ENCODE data around the gene KIF3B.
"Not testable (repeated sequence)": the region's sequence is repeated elsewhere in the genome, so short reads cannot be mapped to it uniquely, and the experiment has no call there.

KIF3B gene

DNA sequence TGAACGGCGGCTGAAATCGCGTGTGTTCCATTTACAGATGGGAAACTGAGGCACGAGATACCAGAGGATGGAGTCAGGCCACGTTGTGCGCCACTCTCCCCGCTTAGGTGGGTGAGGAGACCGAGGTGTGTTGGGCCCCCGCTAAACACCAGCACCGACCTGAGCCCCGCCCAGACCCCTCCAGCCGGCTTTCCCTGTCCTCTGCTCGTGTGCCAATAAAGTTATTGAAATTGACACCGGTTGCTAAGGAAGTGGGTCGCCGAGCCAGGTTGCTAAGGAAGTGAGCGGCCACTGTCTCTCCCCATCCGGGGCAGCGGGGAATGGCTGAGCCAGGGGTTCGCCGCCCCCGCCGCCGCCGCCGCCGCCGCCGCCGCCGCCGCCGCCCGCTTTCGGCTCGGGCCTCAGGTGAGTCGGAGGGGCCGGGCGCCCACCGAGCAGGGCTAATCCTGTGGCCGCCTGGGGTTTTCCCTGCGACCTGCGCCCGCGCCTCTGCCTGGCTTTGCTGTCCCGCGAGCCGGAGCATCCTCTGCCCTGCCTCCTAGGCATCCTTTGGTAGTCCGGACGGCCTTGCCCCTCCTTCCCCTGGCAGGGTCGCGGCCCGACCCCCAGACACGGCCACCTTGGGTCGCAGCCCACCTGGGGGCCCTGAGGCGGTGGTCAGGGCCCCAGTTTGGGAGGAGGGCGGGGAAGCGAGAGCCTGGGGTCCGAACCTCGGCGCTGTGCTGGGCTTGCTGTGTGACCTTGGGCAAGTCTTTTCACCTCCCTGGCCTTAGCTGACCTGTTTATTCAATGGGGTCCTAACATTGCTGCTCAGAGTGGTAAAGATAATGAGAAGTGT is at the start of gene KIF3B:
Gene KIF3B (plus strand): TSS at position 291 of the 838 bp plus-strand sequence. CDS start 32,127 bp downstream, outside the sequence.
- peak; percentile 89 for DNase-seq

DNA sequence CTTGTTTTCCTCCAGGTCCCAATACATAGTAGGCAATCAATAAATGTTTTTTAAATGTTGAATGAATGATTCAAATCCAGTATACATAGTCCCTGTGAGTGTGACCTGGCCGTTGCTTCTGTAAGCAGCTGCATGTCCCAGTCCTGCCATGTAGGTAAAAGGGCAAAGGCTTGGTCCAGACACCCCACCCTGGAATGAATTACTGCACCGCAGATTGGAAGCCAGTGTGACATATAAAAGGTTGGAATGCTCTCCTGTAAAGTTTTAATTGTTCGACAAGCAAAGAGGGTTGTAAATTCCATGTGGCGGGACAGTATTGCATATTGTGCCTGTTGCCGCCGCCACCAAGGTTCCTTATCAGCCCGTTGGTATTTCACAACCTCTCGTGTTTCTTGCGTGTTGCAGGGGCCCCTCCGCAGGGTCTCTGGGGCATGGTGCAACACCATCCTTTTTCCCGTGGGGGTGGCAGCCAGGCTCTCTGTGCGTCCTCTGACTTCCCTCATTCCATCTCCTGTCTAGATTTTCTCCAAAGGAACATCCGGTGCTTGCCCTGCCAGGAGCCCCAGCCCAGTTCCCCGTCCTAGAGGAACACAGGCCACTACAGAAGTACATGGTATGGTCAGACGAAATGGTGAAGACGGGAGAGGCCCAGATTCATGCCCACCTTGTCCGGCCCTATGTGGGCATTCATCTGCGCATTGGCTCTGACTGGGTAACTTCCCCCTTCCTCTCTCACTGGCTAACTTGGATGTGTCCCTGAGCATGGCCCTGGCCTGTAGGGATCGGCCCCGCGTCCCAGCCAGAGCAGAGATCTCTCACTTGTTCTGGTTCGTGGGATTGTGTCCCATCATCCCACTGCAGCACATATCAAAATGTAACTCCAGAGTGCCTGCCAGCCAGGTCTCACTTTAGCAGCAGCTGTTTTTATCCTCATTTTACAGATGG is 49.4 kb upstream of the KIF3B start:
- no peak for DNase-seq

DNA sequence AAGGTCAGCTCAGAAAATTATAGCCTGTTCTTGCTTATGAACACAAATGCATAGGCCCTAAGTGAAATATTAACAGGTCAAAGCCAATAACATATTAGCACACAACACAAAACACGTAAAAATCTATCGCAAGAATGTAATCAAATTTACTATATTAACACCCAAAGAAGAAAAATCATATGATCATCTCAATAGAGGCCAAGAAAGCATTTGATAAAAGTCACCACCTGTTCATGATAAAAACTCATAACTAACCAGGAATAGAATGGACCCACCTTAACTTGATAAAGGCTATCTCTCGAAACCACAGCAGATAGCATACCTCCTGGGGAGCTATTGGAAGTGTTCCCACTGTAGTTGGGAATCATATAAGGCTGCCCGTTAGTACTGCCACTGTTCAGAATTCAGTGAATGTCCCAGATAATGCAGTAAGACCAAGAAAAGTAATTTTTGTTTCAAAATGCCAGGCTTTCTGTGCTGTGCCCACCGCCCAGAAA is 48.2 kb upstream of the KIF3B start:
- no peak for DNase-seq

DNA sequence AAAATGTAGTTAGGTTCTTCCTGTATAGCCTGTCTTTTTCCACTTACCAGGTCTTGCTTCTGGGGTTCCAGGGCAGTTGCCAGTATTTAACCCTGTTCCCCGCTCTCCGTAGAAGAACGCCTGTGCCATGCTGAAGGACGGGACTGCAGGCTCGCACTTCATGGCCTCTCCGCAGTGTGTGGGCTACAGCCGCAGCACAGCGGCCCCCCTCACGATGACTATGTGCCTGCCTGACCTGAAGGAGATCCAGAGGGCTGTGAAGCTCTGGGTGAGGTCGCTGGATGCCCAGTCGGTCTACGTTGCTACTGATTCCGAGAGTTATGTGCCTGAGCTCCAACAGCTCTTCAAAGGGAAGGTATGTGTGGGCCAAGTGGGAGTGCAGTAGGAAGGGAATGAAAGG is 46.7 kb upstream of the KIF3B start:
- DNase-seq = no peak

DNA sequence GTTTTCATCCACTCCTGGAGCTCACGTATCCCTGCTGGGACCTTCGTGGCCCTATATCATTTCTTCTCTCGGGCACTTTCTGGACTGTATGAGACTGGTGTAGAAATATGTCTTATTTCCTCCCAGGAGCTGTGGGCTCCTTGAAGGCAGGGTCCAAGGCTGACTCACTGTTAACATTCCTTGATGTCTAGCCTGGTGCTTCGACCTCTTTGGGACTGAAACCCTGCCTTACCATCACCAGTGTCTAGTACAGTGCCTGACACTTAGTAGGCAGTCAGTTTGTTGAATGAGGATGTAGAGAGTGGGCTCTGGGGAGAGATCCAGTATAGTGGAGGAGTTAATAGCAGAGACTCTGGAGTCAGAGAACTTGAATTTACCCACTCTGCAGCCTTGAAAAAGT is 46.2 kb upstream of the KIF3B start:
- no peak for DNase-seq

DNA sequence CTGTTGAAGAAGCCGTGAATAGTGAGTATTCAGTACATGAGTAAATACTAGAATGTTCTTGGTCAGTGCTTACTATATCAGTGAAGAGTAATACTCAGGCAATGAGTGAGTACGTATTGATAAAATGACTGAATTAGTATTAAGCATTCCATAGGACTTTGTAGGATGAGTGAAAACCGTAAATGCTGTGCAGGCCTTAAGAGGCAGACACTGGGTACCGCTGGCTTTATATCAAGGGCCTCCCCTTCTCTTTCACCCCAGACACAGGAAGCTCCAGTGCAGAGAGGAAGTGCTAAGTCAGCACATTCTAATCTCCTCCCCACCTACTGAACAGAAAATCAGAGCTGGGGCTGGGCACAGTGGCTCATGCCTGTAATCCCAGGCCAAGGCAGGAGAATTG is 45.6 kb upstream of the KIF3B start:
- no peak for DNase-seq

DNA sequence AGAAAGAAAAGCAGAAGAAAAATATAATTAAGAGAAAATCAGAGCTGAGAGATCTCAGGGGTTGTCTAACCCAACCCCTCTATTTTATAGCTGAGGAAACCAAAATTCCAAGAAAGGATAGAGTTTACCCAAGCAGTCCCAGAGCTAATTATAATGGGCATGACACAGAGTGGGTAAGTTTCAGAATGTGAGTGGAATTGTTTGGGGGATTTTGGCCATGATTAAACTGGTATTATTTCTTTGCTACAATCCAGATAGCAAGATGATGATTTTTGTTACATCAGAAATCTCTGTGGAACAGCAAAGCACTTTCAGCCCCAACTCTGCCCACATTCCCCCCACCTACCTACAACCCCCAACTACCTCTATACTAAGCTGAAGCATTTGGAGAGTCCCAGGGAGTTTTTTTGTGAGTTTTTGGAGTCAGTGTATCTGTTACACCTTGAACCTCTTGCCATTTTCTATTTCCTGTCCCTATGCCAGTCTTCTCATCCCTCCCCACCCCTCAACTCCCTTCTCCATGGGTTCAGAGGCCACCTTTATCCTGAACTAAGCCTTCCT is 45.0 kb upstream of the KIF3B start:
- DNase-seq = no peak

DNA sequence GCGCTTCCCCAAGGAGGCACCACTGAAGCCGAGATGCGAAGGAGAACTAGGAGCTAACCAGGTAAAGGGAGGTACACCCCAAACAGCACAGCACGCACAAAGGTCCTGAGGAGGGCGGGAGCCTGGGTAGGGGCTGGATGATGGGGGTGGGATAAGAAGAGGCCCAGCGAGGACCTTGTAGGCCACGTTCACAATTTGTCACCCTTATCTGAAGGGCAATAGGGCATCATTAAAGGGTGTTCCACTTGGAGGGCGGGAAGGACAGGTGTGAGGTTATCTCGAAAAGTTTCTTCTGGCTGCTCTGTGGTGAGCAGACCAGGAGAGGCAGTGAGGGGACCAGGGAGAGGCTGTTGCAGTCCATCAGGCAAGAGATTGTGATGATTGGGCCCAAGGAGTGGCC is 44.2 kb upstream of the KIF3B start:
- DNase-seq = no peak

DNA sequence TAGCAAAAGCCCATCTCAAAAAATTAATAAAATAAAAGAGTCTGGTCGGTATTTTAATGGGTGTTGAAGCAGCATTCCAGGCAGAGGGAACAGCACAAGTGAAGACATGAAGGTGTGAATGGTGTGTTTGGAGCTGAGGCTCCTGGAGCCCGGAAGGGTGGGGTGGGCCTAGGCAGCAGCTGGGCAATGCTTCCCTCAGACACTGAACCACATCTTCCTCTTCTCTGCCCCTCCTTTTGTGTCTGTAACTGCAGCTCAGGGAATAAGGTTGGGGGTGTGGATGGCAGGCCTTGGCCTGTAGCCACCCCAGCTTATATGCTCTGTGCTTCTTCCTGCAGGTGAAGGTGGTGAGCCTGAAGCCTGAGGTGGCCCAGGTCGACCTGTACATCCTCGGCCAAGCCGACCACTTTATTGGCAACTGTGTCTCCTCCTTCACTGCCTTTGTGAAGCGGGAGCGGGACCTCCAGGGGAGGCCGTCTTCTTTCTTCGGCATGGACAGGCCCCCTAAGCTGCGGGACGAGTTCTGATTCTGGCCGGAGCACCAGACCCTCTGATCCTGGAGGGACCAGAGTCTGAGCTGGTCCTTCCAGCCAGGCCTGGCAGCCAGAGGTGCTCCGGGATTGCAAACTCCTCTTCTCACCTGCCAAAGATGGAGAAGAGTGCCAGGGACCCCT is 43.2 kb upstream of the KIF3B start:
- DNase-seq = no peak

DNA sequence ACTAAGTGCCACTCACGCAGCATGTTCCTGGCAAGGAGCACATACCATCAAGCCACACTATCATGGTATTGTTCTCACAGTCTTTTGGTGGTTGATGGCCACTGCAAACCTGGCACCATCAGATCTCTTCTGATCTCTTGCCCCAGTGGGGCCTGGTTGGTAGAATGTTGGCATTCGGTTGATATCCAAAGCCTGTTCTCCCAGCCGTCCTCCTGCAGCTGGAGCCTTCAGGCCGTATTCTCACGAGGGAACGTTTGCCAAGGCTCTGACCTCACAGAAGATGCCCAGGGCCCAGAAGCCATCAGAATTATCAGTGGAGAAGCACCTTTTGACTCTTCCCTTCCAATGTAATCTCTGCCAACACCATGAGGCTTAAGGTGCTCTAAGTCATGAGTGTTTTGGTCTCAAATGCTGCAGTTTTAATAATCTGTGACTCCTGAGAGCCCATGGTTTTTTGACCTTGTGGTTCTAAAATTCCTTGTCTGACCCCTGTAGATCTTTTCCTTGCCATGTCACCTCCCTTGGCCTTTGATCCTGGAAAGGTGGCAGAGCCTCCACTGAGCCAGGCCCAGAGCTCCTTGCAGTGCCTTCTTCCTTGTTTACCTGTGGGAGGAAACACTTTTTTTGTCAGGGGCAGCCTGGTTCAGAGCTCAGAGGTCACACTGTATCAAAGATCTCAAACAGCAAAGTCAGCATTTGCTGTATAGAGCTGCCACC is 42.0 kb upstream of the KIF3B start:
- DNase-seq = no peak

DNA sequence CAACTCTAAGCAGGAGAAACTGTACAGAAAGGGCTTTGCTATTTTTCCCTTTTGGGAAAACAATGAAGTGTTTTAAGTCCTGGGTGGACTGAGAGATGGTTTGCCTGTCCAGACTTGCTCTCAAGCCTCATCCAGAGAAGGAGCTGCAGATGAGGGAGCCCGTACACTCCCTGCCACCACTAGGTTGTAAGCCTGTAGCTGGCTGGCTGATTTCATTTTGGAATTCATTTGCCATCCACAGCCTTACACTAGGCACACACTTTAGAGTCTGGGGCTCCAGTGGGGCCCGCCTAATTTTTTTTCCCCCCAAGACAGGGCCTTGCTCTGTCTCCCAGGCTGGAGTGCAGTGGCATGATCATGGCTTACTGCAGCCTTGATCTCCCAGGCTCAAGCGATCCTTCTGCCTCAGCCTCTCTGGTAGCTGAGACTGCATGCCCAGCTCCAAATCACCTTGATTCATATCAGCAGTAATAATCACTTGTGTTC is 41.4 kb upstream of the KIF3B start:
- DNase-seq = no peak

DNA sequence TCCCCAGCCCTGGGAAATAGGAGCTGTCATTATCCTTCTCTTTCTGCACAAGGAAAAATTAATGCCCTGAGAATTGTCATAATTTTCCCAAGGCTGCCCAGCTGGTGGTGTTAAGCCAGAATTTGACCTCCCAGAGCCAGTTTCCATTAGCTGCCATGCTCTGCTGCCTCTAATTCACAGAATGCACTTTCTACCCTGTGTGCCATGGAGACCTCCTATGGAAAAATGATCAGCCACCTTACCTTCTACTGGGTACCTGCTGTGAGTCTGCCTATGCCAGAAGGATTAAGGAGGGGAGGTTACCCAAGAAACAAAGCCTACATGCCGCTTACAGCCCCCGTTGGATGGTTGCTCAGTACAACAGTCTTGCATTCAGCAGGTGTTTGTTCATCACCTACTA is 40.6 kb upstream of the KIF3B start:
- no peak for DNase-seq

DNA sequence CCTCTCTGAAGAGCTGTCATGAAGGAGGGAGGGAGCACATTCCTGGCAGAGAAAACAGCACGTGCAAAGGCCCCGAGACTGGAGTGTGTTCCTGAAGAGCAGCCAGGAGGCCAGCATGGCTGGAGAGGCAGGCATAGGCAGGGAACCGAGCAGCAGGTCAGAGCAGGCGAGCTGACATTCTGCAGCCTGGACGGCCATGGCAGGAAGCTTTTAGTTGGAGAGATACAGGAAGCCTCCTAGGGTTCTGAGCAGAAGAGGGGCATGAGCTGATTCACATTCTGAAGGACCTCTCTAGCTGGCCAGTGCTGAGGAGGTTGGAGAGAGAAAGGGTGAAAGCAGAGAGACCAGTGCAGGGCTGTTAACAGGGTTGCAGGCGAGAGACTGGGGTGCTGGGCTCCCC is 40.0 kb upstream of the KIF3B start:
- DNase-seq = no peak

DNA sequence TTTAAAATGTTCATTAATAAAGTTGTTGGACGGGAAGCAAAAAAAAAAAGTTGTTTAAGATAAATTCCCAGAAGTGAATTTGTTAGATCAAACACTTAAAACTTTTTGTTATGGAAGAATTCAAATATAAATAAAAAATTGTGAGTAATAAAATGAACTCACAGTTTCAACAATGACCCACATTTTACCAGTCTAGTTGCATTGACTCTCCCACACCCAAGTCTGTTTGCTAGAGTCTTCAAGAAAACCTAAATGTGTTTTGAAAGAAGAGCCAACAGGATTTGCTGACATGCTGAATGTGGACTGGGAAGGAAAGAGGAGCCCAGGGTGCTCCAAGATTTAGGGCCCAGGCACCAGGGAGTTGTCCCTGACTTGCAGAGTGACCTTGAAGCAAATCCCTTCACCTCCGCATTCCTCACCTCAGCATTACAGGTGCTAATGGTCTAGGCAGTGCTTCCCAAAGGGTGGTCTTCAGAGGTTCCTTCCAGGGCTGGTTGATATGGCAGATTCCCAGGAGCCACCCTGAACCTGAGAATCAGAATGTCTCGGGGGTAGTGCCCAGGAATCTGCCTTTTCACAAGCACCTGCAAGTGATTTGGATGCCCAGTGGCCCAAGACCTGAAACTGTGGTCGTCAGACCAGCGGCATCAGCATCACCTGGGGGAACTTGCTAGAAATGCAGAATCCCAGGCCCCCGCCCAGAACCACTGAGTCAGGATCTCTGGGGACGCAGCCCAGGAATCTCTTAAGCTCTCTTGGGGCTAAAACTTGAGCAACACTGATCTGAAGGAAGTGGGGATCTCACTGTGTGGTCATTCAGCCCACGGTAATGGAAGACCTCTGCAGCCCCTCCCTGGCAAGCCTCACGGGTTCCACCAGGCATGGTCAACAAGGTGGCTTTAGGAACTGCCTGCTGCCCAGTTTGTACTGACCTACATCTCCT is 38.7 kb upstream of the KIF3B start:
- DNase-seq = no peak

DNA sequence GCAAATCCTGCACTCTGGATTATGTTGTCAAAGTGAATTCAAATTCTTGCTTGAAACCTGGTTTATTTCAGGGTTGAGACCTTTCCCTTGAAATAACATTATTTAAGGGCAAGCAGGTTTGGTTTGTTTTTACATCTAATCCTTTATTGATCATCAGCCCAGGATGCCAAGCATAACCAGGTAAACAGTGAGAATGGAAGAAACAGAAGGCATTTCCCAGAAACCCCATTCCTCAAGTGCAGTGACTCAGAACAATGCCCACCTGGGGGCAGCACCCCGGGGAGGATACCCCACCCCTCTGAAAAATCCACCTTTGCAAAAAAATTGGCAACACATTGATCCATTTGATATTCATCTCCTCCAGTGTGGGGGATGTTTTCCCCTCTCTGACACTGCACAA is 37.2 kb upstream of the KIF3B start:
- DNase-seq = no peak

DNA sequence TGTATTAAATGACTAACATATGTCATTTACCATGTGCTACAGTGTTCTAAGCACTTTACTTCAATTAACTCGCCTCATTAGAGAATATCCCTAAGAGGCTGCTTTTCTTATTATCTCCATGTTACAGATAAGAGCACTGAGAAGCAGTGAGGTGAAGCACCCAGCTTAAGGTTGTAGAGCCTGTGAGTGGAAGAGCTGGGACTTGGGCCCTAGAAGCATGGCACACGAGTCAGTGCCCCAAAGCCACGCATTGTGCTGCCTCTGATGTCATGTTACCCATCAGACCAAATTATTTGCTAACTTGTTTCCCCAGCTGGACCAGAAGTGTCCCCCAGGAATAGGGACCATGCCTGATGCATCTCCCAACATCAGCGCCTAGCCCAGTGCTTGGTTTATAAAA is 35.6 kb upstream of the KIF3B start:
- no peak for DNase-seq

DNA sequence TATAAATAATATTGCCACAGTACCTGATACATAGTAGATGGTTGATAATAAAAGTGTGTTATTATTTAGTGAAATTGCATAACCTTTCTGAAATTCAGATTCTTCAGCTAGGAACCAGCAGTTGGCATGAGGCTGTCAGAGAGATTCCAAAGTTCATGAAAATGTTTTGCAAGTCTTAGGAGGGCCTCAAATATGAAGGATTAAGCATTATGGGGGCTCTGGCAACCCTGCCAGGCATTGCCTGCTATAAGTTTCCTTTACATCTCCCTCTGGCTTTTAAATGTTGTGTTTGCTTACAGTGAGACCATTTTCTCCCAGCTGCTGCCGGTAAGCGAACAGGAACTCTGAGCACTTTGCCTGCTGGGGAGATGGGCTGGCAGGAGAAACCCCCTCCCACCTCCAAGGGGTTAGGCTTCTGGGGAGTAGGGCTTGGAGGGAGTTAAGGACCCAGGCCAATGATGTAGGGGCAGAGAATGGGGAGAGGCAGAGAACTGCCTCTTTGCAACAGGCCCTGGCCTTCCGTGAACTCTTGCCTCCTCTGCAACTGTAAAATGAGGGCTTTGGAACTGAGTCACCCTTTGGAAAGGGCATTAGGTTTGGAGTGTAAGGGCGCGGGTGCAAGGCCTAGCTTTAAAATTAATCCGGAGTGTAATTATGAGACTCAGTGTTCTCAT is 33.2 kb upstream of the KIF3B start:
- DNase-seq = no peak

DNA sequence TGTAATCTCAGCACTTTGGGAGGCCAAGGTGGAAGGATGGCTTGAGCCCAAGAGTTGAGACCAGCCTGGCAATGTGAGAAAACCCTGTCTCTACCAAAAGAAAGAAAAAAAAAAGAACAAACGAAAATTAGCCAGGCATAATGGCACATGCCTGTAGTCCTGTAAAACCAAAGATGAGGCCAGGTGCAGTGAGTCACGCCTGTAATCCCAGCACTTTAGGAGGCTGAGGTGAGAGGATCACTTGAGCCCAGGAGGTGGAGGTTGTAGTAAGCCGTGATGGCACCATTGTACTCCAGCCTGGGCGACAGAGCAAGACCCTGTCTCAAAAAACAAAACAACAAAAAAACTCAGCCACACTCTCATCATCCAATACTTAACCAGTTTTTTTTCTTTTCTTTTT is 32.5 kb upstream of the KIF3B start:
- DNase-seq = no peak

DNA sequence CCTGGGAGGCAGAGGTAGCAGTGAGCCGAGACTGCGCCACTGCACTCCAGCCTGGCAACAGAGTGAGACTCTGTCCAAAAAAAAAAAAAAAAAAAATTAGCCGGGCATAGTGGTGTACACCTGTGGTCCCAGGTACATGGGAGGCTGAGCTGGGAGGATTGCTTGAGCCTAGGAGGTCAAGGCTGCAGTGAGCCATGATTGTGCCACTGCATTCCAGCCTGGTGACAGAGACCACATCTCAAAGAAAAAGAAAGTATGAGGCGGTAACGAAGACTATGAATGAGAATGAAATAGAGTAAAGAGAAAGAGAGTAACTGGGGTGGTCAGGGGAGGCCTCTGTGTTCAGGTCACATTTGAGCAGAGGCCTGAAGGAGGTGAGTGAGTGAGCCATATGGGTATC is 31.2 kb upstream of the KIF3B start:
- DNase-seq = not testable (repeated sequence)

DNA sequence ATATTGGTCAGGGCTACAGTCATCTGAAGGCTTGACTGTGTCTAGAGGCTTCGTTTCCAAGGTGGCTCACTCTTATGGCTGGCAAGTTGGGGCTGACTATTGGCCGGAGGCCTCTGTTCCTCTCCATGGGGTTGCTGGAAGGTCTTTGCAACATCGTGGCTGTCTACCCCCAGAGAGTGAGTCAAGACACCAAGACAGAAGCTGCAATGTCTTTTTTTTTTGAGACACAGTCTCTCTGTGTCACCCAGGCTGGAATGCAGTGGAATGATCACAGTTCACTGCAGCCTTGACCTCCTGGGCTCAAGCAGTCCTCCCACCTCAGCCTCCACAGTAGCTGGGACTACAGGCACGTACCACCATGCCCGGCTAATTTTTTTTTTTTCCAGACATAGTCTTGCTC is 29.4 kb upstream of the KIF3B start:
- DNase-seq = no peak
